HEK293 (cell line): ENCODE data around the gene DKKL1.

Source experiments
- GLI4 ChIP-seq: fragments of 450-650 bp; formaldehyde crosslinking; IDR thresholded peaks from 2 replicates; pipeline ENCODE4 v1.5.1; 2016; ENCODE audit warnings: missing biosample characterization, missing genetic modification characterization
- GLIS1 ChIP-seq: fragments of 450-650 bp; formaldehyde crosslinking; IDR thresholded peaks from 2 replicates; pipeline ENCODE4 v1.5.1; 2016; ENCODE audit warnings: missing biosample characterization, missing genetic modification characterization
- KLF16 ChIP-seq: fragments of 450-650 bp; formaldehyde crosslinking; IDR thresholded peaks from 2 replicates; pipeline ENCODE4 v1.5.1; 2017; ENCODE audit warnings: missing biosample characterization, missing genetic modification characterization
- TCF7L2 ChIP-seq: IDR thresholded peaks from 2 replicates; pipeline ENCODE4 v1.6.1; 2011; ENCODE audit warnings: low read depth, mild to moderate bottlenecking, inconsistent platforms, low read length, moderate library complexity, borderline replicate concordance
- TRIM28 ChIP-seq: IDR thresholded peaks from 2 replicates; pipeline ENCODE4 v1.6.1; 2011; ENCODE audit warnings: low read length, control low read depth, borderline replicate concordance
- YY1 ChIP-seq: fragments of 450-650 bp; formaldehyde crosslinking; IDR thresholded peaks from 2 replicates; pipeline ENCODE4 v1.5.1; 2018; ENCODE audit warnings: missing biosample characterization, missing genetic modification characterization
- ZBTB6 ChIP-seq: fragments of 450-650 bp; formaldehyde crosslinking; IDR thresholded peaks from 2 replicates; pipeline ENCODE4 v1.5.1; 2017; ENCODE audit warnings: missing biosample characterization, missing genetic modification characterization
- ZBTB8A ChIP-seq: fragments of 450-650 bp; formaldehyde crosslinking; IDR thresholded peaks from 2 replicates; pipeline ENCODE4 v1.5.1; 2016; ENCODE audit warnings: missing biosample characterization, missing genetic modification characterization
- ZNF214 ChIP-seq: fragments of 450-650 bp; formaldehyde crosslinking; IDR thresholded peaks from 2 replicates; pipeline ENCODE4 v1.5.1; 2017; ENCODE audit warnings: missing biosample characterization, mild to moderate bottlenecking, missing genetic modification characterization, borderline replicate concordance
- ZNF223 ChIP-seq: fragments of 450-650 bp; formaldehyde crosslinking; IDR thresholded peaks from 2 replicates; pipeline ENCODE4 v1.5.1; 2016; ENCODE audit warnings: missing biosample characterization, missing genetic modification characterization
- ZNF324 ChIP-seq: fragments of 450-650 bp; formaldehyde crosslinking; IDR thresholded peaks from 2 replicates; pipeline ENCODE4 v1.5.1; 2016; ENCODE audit warnings: missing biosample characterization, missing genetic modification characterization
- ZNF513 ChIP-seq: fragments of 450-650 bp; IDR thresholded peaks from 2 replicates; pipeline ENCODE4 v1.5.1; 2018; ENCODE audit warnings: missing biosample characterization, missing genetic modification characterization
- ZNF837 ChIP-seq: fragments of 450-650 bp; formaldehyde crosslinking; IDR thresholded peaks from 2 replicates; pipeline ENCODE4 v1.5.1; 2016; ENCODE audit warnings: missing biosample characterization, missing genetic modification characterization
- TF ChIP-seq, protein P1 (sequence below): fragments of 450-650 bp; formaldehyde crosslinking; IDR thresholded peaks from 2 replicates; pipeline ENCODE4 v1.5.1; 2016; ENCODE audit warnings: missing biosample characterization, missing genetic modification characterization

DNA sequence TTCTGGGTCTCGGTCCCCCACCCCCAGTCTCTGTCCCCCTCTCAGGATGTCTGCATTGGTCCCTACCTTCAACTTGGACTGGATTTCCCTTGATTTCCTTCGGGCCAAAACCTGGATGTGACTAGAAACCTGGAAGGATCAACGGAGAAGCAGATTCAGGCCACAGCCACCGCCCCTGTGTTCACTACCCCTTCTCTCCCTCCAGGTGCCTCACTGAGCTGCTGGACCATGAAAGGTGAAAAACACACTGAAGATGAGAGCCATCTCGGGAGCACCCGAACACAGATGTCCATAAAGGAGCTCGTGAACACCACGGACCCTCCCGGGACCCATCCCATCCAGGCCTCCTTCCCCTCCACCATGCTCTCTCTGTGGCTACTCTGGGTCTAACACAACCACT is 6.5 kb upstream of the DKKL1 start:
- TF ChIP-seq, protein P1, sequence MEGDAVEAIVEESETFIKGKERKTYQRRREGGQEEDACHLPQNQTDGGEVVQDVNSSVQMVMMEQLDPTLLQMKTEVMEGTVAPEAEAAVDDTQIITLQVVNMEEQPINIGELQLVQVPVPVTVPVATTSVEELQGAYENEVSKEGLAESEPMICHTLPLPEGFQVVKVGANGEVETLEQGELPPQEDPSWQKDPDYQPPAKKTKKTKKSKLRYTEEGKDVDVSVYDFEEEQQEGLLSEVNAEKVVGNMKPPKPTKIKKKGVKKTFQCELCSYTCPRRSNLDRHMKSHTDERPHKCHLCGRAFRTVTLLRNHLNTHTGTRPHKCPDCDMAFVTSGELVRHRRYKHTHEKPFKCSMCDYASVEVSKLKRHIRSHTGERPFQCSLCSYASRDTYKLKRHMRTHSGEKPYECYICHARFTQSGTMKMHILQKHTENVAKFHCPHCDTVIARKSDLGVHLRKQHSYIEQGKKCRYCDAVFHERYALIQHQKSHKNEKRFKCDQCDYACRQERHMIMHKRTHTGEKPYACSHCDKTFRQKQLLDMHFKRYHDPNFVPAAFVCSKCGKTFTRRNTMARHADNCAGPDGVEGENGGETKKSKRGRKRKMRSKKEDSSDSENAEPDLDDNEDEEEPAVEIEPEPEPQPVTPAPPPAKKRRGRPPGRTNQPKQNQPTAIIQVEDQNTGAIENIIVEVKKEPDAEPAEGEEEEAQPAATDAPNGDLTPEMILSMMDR (tag by site-specific recombination) = no peak
- TF ChIP-seq GLIS1 (tag by site-specific recombination) (no peak), ZBTB8A (no peak), ZNF324 (tag by site-specific recombination) (no peak), ZBTB6 (tag by site-specific recombination) (no peak), ZNF837 (tag by site-specific recombination) (no peak), TCF7L2 (no peak), ZNF223 (tag by site-specific recombination) (no peak), GLI4 (tag by site-specific recombination) (no peak), ZNF214 (tag by site-specific recombination) (no peak), TRIM28 (no peak), KLF16 (no peak), YY1 (tag by site-specific recombination) (no peak), ZNF513 (tag by site-specific recombination) (no peak)
